WERI-Rb-1 (cell line): ENCODE results near the gene MUSK.

ENCODE experiments used
- DNase-seq: peaks from one replicate; pipeline ENCODE4 v3.0.0-alpha.2; 2020
- H3K27ac ChIP-seq: fragments of 250-450 bp; sonication (Bioruptor Pico); 2 replicates; pipeline ENCODE4 v1.5.1; 2020; ENCODE audit warnings: mild to moderate bottlenecking, moderate library complexity
- H3K27me3 ChIP-seq: fragments of 250-450 bp; sonication (Bioruptor Pico); 2 replicates; pipeline ENCODE4 v1.5.1; 2021; ENCODE audit warnings: mild to moderate bottlenecking, low read depth, moderate library complexity; ENCODE audit not compliant: insufficient read depth, severe bottlenecking
- H3K36me3 ChIP-seq: fragments of 250-450 bp; sonication (Bioruptor Pico); 2 replicates; pipeline ENCODE4 v1.5.1; 2020; ENCODE audit warnings: mild to moderate bottlenecking, moderate library complexity
- H3K4me3 ChIP-seq: 2 replicates; pipeline ENCODE4 v1.5.1; 2011; ENCODE audit warnings: low read depth, mild to moderate bottlenecking, control low read depth, low read length
- H3K9me3 ChIP-seq: fragments of 250-450 bp; sonication (Bioruptor Pico); 2 replicates; pipeline ENCODE4 v1.5.1; 2021; ENCODE audit warnings: mild to moderate bottlenecking, moderate library complexity; ENCODE audit not compliant: severe bottlenecking
- TF ChIP-seq, protein P1 (sequence below): IDR thresholded peaks from 2 replicates; pipeline ENCODE4 v1.5.1; 2011; ENCODE audit warnings: low read depth, mild to moderate bottlenecking, control low read depth, inconsistent platforms, low read length

Gene MUSK

DNA sequence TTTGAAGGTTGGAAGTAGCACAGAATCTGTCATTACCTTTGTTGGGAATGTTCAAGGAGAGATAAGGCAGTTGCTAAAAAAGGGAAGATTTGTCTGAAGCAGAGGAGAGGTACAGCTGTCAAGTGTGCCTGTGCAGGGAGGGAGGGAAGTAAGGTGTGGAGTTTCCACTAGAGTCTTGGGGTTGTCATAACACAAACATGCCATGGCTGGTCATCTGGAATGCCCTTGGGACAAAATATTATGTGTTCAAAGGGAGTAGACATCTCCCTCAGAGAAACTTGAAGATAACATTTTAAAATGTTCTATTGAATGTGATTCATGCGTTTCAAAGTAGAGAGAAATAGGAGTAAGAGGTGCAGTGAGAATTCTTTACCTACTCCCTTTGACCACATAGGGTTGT lies 95.0 kb downstream of the MUSK start:
- Histone ChIP-seq H3K27me3 (peaks cover 84% of the 10 kb centered on the region), H3K4me3 (no peak overlapping the region), H3K36me3 (no peaks in the 10 kb centered on the region), H3K27ac (no peak overlapping the region), H3K9me3 (no peaks in the 10 kb centered on the region)
- TF ChIP-seq, protein P1, sequence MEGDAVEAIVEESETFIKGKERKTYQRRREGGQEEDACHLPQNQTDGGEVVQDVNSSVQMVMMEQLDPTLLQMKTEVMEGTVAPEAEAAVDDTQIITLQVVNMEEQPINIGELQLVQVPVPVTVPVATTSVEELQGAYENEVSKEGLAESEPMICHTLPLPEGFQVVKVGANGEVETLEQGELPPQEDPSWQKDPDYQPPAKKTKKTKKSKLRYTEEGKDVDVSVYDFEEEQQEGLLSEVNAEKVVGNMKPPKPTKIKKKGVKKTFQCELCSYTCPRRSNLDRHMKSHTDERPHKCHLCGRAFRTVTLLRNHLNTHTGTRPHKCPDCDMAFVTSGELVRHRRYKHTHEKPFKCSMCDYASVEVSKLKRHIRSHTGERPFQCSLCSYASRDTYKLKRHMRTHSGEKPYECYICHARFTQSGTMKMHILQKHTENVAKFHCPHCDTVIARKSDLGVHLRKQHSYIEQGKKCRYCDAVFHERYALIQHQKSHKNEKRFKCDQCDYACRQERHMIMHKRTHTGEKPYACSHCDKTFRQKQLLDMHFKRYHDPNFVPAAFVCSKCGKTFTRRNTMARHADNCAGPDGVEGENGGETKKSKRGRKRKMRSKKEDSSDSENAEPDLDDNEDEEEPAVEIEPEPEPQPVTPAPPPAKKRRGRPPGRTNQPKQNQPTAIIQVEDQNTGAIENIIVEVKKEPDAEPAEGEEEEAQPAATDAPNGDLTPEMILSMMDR: no peak
- DNase-seq: no peak

GRCh38 chr9:110764006-110764405 lies 95.4 kb downstream of the MUSK start:
- no peak for DNase-seq
- Histone ChIP-seq H3K27ac (no peak overlapping the region), H3K9me3 (no peaks in the 10 kb centered on the region), H3K27me3 (peaks cover 88% of the 10 kb centered on the region), H3K36me3 (no peaks in the 10 kb centered on the region), H3K4me3 (no peak overlapping the region)
- TF ChIP-seq, protein P1: no peak

DNA sequence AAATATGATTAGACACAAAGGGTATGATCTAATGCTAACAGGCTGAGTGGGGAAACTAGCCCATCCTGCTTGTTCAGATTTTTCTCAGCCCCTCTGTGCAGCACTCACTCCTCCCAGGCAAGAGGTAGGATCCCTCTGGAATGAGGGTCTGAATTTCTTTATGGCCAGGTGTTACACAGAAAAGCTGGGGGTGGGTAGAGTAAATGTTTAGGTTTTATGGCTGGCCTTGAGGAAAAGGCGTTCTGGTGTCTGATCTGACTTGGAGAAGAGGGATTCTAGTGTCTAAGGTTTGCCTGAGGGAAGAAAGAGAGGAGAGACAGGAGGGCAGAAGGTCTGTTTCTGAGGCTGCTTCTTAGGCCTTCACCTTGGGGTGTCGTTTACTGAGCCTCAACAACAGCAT lies 97.3 kb downstream of the MUSK start:
- TF ChIP-seq, protein P1: no peak
- Histone ChIP-seq H3K9me3 (no peaks in the 10 kb centered on the region), H3K36me3 (no peaks in the 10 kb centered on the region), H3K27ac (no peak overlapping the region), H3K4me3 (no peak overlapping the region), H3K27me3 (peaks cover 81% of the 10 kb centered on the region)
- DNase-seq: no peak

- H3K36me3 ChIP-seq: no peaks in the 10 kb centered on the region
- H3K27me3 ChIP-seq: peaks cover 72% of the 10 kb centered on the region
- TF ChIP-seq, protein P1: no peak
- H3K27ac ChIP-seq: no peak overlapping the region
- no peak overlapping the region for H3K4me3 ChIP-seq
- H3K9me3 ChIP-seq: no peaks in the 10 kb centered on the region
- DNase-seq: no peak
These were observed 99.0 kb downstream of the MUSK start for GRCh38 chr9:110767559-110768063.

GRCh38 chr9:110768886-110769285 lies 100.3 kb downstream of the MUSK start:
- Histone ChIP-seq H3K9me3 (no peaks in the 10 kb centered on the region), H3K36me3 (no peaks in the 10 kb centered on the region), H3K4me3 (no peak overlapping the region), H3K27ac (no peak overlapping the region), H3K27me3 (peaks cover 70% of the 10 kb centered on the region)
- TF ChIP-seq, protein P1: no peak
- no peak for DNase-seq

DNA sequence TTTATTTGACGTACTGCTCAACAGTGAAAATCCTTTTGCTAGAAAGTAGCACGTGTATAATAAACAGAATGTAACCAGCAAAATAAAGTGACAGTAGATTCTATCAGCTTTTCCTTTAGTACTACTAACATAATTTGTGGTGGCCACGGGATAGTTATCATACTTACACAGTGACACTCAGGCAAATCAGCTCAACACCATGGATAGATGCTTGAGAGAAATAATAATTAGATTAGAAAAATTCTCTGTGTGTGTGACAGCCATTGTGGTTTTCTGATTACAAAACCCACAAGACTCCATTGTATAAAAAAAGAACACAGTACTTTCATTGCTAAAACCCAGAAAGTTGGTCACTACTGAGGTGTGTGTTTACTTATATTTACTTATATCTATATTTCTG lies 101.1 kb downstream of the MUSK start:
- H3K4me3 ChIP-seq: no peak overlapping the region
- no peak for DNase-seq
- H3K9me3 ChIP-seq: no peaks in the 10 kb centered on the region
- H3K27ac ChIP-seq: no peak overlapping the region
- TF ChIP-seq, protein P1: no peak
- peaks cover 66% of the 10 kb centered on the region for H3K27me3 ChIP-seq
- no peaks in the 10 kb centered on the region for H3K36me3 ChIP-seq
